GM19035 (cell line): ENCODE measurements around the gene LIPJ.

ENCODE experiments used
- ATAC-seq: cut with Tn5 transposase; IDR thresholded peaks from one replicate; pipeline ENCODE4 v1.9.1; 2021; ENCODE audit not compliant: unreplicated experiment

LIPJ gene

DNA sequence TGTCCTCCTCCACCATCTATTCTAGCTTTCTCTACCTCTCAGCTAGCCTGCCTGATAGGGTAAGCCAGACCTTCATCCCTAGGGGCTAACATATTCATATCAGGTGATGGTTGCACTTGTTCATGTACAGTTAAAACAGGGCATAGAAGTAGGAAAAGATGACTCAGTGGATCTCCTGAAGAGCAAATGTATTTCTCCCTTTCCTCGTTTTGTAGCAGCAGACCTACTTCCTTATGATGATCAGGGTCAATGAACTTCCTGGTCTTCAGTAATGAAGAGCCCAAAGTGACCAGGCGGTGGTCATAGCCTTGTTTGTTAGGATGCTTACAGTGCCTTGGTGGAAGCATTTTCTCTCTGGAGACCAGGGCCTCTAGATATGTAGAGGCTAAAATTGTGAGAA, 6.3 kb downstream of the LIPJ start:
- ATAC-seq, result no peak

DNA sequence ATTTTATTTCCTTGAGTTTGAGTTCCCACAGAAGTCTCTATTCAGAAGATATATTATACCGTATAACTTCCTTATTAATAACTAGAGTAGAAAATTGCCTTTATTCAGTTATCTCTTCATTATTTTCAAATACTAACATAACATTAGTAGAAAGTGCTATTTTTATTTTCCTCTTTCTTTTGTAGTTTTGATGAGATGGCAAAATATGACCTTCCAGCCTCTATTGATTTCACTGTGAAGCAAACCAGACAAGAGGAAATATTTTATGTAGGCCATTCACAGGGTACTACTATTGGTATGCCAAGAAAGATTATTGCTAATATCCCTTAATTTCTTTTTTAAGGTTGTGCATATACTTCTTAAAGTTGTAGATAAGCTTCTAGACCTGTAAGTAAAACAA, 7.9 kb downstream of the LIPJ start:
- no peak for ATAC-seq

DNA sequence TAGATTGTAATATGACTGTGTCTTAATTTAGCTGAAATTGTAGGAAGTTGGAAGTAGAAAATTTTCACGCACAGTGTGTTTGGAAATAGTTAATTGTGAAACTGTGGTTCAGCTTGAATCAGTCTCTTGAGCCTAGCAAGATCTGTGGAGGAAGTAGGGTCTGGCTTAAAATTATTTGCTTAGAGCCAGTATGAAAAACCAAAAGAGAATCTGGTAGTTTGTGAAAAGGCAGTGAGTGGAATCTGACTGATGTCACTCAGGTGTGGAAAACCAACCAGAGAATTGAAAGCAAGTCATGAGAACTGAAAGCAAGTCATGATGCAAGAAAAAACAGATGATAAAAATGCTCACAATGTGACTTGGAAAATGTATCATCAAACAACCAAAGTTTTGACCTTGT, 11.5 kb downstream of the LIPJ start:
- ATAC-seq, result peak; percentile 83

DNA sequence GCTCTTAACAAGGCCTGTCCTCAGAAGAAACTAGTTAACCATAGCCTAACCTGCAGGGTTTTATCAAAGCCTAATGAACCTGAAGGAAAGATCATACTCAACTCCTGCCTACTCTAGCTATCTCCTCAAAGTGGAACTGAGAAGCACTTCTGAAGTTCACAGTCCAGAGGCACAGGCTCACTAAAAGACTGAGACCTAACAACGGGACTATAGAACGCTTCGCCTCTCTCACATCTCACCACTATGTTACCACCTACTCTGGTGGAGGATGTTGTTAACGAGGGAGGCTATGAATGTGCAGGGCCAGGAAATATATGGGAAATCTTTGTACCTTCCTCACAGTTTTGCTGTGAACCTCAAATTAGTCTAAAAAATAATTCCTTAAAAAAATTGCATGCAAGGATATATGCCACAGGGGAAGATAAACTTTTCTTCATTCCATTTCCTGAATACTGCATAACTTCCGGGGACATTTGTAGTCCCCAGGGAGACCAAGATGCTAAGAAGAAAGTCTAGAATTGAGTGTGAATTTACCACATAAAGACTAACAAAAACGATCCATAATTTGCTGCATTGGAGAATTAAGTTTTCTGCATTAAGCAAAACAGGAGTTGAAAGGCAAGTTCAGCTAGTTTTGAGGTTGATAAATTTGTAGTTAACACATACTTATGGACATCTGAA, 21.6 kb downstream of the LIPJ start:
- ATAC-seq, result no peak

DNA sequence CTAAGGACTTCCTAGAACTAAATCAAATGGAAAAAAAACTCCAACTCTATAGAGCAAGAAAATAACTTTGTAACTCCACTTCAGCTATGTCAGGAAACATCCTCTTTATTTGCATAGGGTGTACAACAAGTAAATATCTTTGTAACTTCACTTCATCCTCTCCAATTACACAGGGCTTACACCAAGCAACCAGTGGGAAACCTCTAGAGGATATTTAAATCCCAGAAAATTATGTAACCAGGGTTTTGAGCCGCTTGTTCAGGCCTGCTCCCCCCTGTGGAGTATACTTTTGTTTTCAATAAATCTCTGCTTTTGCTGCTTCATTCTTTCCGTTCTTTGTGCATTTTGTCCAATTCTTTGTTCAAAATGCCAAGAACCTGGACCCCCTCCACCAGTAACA, 22.2 kb downstream of the LIPJ start:
- no peak for ATAC-seq

DNA sequence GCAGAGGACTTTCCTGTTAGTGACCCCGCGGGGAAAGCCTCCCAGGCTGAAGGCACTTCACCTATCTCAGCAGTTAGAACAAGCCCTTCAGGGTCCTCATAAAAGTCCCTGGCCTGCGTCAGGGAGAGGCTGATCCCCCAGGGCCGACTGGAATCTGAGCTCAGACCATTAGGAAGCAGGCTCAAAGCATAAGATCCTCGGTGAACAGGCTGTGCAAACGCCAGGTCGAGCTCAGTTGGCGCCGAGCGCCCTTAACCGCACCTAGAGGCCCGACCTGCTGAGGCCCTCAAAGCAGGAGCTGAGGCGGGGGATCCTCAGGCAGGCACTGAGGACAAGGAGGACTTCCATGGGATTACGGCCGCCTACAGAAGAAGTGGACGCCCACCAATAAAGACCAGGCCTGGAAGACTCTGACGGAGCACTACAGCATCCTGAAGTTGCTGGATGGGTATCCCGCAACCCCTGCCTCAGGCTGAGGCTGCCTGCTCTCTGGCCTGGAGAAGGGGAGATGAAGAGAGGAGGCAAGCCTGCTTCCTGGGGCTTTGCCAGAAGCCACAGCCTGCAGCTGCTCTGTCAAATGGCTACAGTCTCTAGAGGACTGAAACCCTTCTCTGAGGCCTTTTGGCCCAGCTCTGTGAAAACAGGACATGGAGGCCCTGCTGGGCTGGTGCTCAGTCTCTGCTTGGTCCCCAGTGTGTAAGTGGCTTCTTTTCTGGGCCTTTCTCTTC, 29.9 kb downstream of the LIPJ start:
- no peak for ATAC-seq

DNA sequence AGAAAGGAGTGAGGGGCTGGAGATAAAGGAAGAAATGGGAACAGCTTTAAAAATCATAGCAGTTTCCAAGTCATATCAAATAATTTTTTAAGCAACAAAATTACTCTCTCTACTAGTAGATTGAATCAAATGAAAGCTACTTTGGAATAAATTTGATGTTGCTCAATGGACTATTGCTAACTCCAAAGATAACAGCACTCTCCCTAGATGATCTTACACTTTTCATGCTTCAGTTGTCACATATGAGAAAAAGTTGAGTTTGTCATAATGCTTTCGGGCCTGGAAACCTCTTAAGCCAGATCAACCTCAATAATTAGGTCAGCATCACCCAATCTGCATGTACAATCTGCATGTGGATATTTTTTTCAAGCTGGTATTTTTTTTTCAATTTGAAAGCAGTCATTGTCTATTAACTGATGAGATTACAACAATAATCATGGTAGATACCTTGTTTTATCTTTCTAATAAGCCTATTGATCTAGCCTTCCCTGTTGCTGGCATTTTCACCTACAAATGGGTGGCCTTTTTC, 31.3 kb downstream of the LIPJ start:
- ATAC-seq, result no peak

DNA sequence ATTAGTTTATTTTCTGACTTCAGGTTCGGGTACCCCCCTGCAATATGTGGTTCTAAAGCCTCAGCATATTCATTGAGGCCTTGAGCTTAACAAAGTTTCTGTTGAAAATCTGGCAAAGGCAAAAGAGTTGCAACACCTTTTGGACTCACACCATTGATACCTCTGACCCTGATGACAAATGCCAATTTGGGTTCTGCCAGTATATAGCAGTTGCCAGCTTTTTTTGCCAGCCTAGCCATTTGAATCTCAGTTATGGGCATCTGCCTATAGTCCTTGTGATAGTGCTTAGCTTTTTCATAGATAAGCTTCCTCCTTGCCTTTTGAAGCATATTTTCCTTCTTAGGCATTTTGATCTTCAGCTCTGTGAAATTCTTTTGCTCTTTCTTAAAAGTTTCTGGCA, 31.9 kb downstream of the LIPJ start:
- no peak for ATAC-seq

DNA sequence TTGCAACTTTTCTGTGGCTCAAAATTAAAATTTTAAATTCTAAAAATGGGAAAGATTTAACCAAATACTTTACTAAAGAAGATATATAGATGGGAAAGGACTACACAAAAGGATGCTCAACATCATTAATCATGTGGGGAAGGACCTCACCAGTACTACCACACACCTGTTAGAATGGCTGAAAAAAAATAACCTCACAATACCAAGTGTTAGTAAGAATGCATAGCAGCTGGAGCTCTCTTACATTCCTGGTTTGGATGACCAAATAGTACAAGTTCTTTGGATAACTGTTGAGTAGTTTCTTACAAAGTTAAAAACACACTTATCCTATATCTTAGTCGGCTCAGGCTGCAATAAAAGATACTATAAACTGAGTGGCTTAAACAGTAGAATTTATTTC, 33.9 kb downstream of the LIPJ start:
- no peak for ATAC-seq

DNA sequence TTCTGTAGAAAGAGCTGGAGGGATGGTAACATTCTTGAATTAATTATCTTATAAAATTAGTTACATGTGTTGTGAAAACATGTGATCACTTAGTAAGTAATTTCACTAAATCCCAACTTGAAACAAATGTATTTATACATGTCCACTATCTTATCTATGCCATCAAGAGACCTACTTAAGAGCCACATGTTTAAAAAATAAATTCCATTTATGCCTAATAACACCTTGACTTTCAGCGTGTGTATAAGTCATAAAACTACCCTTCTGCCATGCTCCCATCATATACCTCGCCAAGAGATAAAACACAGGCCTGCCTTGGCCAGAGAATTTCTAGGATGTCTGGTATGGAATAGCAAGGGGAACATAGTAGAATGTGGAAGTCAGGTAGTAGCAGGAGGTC, 37.3 kb downstream of the LIPJ start:
- no peak for ATAC-seq

DNA sequence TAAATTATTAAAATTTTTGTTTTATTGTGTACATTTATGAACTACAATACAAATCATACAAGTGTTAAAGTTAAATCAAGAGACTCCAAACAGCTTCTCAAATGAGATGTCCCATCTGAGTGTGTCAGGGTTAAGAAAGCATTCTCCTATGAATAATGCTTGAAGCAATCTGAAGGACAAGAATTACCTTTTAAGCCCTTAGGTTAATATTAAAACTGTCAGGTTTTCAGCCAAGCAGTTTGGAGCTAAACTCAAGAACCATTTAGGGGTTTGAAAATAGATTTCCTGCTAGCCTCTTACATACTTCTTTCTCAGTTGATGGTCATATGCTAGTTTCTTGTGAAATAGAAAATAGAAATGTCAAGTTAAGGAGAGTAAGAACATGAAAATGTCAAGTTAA, 38.3 kb downstream of the LIPJ start:
- no peak for ATAC-seq

DNA sequence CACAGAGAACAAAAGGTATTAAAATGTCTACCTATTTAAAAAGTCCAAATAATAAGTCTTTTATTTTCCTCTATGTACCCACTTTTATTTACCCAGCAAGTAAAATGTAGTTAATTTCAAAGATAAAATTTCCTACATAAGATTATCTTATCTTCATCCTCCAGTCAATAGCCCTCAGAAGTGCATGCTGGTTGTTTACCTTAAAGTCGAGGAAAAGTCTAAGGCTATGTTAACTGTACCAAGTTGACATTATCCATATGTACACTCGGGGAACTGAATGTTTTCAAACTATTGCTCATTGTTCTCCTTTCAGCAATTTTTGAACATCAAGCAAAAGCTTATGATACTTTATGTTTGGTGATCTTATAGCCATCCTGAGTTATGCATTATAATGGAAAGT, 53.6 kb downstream of the LIPJ start:
- ATAC-seq, result no peak

DNA sequence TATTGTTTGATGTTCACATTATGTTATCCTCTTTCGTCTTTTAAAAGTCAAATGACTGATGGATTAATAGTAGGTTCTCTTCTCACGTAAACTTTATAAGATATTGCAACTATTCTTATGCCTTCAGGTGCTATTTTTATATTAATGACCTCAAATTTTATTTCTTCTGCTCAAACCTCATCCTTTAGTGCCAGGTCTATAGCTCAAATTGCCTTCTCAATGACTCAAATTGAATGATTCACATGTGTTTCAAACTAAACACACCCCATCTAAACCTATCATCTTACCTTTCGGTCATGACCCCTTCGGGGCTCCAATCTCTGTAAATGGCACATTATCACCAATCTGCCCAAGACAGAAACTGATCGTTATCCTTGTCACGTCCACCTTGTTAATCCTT, 55.6 kb downstream of the LIPJ start:
- no peak for ATAC-seq

DNA sequence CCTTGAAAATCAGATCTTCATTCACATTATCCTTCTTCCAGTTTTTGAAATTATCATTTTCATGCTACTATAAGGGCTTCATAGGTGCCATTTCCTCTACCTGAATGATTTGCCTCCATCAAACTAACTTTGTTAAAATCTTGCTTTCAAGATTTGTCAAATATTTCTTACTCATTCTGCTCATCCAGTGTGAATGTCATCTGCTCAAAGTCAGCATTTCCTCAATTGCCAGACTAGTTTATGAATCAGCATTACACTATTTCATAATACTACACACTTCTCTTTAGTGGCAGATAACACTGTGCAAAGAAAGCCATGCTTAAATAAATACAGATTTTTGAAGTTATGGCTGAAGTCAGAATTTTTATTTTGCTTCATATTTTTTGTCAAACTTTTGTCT, 56.4 kb downstream of the LIPJ start:
- ATAC-seq, result no peak

DNA sequence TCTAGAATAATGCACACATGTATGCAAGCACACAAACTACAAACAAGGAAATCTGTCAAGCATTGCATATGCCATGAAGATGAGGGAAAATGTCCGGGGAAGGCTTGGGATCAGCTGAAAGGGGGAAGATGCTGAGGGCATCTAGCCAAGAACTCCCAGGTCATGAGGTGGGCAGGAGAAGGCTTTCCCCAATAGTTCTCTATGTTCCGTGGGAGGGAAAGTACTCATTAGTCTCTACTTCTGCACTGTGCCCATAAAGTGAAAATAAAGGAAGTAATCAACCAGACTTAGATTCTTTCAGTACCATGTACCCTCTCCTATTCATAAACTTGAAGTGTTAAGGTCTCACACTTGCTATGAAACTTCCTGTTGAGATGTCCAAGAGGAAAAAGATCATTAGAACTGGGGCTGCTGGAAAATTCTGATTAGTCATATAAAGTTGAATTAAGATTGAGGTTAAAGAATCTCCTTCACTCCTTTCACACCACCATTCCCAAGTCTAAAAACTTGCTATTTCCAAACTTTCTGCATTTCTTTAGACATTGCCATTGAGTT, 60.6 kb downstream of the LIPJ start:
- no peak for ATAC-seq

DNA sequence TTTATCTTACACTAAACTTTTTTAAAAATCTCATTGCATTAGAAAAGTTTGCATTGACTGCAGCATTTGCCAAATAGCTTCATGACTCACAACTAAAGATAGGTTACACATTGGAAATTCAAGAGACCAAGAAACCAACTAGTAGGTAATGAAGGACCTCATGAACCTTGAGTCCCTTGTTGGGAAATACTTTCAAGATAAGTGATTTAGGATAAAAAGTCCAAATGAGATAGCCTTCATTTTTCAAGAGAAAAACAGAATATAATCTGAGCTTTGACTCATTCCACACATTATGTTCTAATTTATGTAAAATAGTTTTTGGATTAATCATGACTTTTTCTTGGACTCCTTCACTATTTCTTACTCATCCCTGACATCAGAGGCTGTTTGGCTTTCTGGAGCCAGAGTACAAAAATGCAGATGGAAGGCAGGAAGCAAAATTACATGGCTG, 64.6 kb downstream of the LIPJ start:
- no peak for ATAC-seq

DNA sequence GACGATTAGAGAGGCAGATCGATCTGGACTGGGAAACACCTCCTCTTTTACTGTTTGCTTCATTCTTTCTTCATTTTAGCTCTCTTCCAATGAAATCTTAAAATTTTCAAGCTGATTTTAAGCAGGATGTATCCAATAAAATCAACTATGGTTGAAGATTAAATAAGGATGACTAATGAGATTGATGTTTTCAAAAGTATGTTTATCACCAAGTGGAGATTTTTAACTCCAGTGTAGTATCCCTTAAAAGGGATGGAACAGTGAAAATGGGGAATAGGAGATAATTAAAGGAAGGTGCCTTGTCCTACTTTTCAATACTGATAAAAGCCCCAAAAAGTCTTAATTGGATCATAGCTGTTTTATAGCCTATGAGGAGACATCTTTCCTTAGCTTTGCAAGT, 66.1 kb downstream of the LIPJ start:
- no peak for ATAC-seq
